Activated B cell treated with CpG ODN at 0.5 μM for 24 hours (primary cell): Measurements from ENCODE around the gene BEST1. TPM values are rescaled to one million over a fixed set of nuclear protein-coding genes. Genes with fewer than 3 reads are reported as not detected.

ENCODE experiments used
- ATAC-seq: fragments of 200-7000 bp; cut with Tn5 transposase; one replicate; pipeline ENCODE4 v1.10.0; 2021; ENCODE audit warnings: low read depth, mild to moderate bottlenecking, moderate library complexity
- CTCF ChIA-PET: fragments of 350-600 bp; sonication (Branson Sonifier 250); formaldehyde crosslinking; loops from one replicate; lab custom pipeline; 2021; ENCODE audit warnings: antibody characterized with exemption; lab: Charles Lee
- POLR2A ChIA-PET: fragments of 350-600 bp; sonication (Branson Sonifier 250); formaldehyde crosslinking; loops from one replicate; lab custom pipeline; 2021; ENCODE audit warnings: antibody characterized with exemption; lab: Charles Lee
- DNase-seq: peaks from one replicate; pipeline ENCODE4 v3.0.0; 2022
- H3K27ac Mint-ChIP-seq: one replicate; pipeline ENCODE4 v1.8.0; 2020; ENCODE audit warnings: mixed read lengths
- H3K27me3 Mint-ChIP-seq: one replicate; pipeline ENCODE4 v1.8.0; 2021; ENCODE audit warnings: mixed read lengths
- H3K36me3 Mint-ChIP-seq: one replicate; pipeline ENCODE4 v1.8.0; 2021; ENCODE audit warnings: low read depth, mixed read lengths
- H3K4me1 Mint-ChIP-seq: one replicate; pipeline ENCODE4 v1.8.0; 2021; ENCODE audit warnings: mixed read lengths
- H3K4me3 Mint-ChIP-seq: one replicate; pipeline ENCODE4 v1.8.0; 2020; ENCODE audit warnings: mild to moderate bottlenecking, mixed read lengths
- H3K9me3 Mint-ChIP-seq: one replicate; pipeline ENCODE4 v1.8.0; 2020; ENCODE audit warnings: mixed read lengths
- intact Hi-C: fragments of 100-400 bp; cut with micrococcal nuclease; formaldehyde crosslinking; loops from one replicate; pipeline ENCODE4 v1.15.1; 2024
- total RNA-seq: library from RNA; stranded (reverse); gene quantifications from 2 replicates; pipeline ENCODE4 v1.2.3, GENCODE V29; 2022
- TF ChIP-seq, protein P1 (sequence below): fragments of 200-600 bp; IDR thresholded peaks from one replicate; pipeline ENCODE4 v1.8.0; 2022; ENCODE audit warnings: antibody characterized with exemption, mild to moderate bottlenecking

BEST1 gene
- total RNA-seq, 1 donor from 2014 or later: 0.16 TPM

DNA sequence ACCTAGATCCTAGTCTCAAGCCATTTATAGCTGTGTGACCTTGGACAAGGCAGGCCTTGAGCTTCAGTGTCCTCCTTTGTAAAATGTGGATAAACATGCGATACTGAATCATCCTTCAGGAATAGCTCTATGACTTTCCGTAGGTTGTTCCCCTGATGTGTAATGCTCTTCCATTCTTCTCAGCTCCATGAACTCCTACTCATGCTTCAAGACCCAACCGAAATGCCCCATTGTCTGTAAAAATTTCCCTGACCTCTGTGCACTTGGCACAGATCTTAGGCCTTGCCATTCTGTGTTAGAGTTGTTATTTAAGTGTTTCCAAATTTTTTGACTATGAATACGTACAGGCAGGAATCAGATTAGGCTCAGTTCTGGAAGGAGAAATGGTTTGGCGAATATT is 3.3 kb upstream of the BEST1 start:
- ATAC-seq (no peak), DNase-seq (no peak)
- Mint-ChIP-seq H3K27me3 (no peaks in the 10 kb centered on the region), H3K9me3 (no peaks in the 10 kb centered on the region), H3K27ac (no peak overlapping the region), H3K4me3 (no peak overlapping the region), H3K4me1 (peaks cover 11% of the 10 kb centered on the region), H3K36me3 (no peaks in the 10 kb centered on the region)
- TF ChIP-seq, protein P1, sequence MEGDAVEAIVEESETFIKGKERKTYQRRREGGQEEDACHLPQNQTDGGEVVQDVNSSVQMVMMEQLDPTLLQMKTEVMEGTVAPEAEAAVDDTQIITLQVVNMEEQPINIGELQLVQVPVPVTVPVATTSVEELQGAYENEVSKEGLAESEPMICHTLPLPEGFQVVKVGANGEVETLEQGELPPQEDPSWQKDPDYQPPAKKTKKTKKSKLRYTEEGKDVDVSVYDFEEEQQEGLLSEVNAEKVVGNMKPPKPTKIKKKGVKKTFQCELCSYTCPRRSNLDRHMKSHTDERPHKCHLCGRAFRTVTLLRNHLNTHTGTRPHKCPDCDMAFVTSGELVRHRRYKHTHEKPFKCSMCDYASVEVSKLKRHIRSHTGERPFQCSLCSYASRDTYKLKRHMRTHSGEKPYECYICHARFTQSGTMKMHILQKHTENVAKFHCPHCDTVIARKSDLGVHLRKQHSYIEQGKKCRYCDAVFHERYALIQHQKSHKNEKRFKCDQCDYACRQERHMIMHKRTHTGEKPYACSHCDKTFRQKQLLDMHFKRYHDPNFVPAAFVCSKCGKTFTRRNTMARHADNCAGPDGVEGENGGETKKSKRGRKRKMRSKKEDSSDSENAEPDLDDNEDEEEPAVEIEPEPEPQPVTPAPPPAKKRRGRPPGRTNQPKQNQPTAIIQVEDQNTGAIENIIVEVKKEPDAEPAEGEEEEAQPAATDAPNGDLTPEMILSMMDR: no peak
- ChIA-PET CTCF (interaction anchor here (0.6 to 6.3 kb wide), 29 partner anchors 9 to 199 kb away, joined by 3 to 118 read pairs (median 5); partner anchors contain the start of genes FEN1 and FTH1), POLR2A (interaction anchor here (1.2 to 1.6 kb wide), 6 partner anchors 16 to 135 kb away, joined by 3 to 11 read pairs (median 6); partner anchors contain the start of gene FTH1)
- intact Hi-C loops: loop anchor here (1.0 to 5.0 kb wide), 5 partner anchors 48 to 150 kb away; partner anchors contain the start of gene FADS1

DNA sequence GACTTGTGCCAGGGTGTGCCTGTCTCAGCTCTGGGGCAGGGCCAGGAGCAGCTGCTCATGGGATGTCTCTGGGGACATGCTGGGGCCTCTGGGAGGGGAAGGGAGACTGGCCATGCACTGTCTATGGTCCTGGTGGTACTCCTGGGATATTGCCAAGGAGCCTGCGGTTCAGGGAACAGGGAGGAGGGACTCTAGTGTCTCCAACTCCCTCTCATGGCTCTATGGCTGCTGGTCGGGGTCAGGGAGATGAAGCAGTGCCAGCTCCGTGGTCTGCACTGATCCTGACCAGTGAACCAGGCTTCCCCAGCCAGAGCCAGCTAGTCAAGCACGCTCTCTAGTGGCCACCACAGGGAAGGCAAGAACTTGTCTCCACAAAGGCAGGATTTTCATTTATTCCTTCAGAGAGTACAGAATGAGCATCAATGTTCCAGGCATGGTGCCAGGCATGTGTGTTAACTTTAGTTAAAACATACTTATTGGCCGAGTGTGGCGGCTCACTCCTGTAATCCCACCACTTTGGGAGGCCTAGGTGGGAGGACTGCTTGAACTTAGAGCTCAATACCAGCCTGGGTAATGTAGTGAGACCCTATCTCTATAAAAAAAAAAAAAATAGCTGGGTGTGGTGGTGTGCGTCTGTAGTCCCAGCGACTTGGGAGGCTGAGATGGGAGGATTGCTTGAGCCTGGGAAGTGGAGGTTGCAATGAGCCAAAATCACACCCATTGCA is 2.5 kb upstream of the BEST1 start:
- POLR2A ChIA-PET: interaction anchor here (0.9 to 1.6 kb wide), 8 partner anchors 16 to 154 kb away, joined by 3 to 15 read pairs (median 8); partner anchors contain the start of gene FTH1
- Mint-ChIP-seq H3K9me3 (no peaks in the 10 kb centered on the region), H3K27ac (no peak overlapping the region), H3K36me3 (no peaks in the 10 kb centered on the region), H3K27me3 (no peaks in the 10 kb centered on the region), H3K4me1 (peaks cover 11% of the 10 kb centered on the region), H3K4me3 (no peak overlapping the region)
- CTCF ChIA-PET: interaction anchor here (0.5 to 6.3 kb wide), 36 partner anchors 9 to 160 kb away, joined by 3 to 118 read pairs (median 5); partner anchors contain the start of genes FEN1 and FTH1
- TF ChIP-seq, protein P1: peak; percentile 35
- ATAC-seq: peak; percentile 92
- DNase-seq: peak; percentile 51
- intact Hi-C loops: loop anchor here (1.0 to 5.0 kb wide), 5 partner anchors 48 to 150 kb away; partner anchors contain the start of gene FADS1

DNA sequence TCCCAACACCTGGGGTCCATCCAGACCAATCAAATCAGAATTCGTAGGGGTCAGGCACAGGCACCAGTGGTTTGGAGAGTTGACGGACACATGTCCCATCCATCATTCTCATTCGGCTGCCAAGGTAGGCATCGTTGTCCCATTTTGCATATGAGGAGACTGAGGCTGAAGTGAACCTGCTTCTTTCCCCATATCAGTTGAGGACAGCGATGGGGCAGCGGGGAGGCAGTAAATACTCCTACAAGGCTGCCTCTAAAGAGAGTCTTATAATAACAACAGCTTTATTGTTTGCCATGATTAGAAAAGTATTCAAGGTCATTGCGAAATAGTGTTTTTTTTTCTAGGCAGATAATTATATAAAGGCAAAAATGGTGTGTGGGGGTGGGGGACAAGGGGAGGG is 1.6 kb upstream of the BEST1 start:
- POLR2A ChIA-PET: interaction anchor here (0.9 to 1.6 kb wide), 8 partner anchors 15 to 155 kb away, joined by 3 to 15 read pairs (median 8); partner anchors contain the start of gene FTH1
- Mint-ChIP-seq H3K4me1 (peaks cover 11% of the 10 kb centered on the region), H3K27ac (no peak overlapping the region), H3K9me3 (no peaks in the 10 kb centered on the region), H3K27me3 (no peaks in the 10 kb centered on the region), H3K36me3 (no peaks in the 10 kb centered on the region), H3K4me3 (no peak overlapping the region)
- ATAC-seq: no peak
- no peak for DNase-seq
- CTCF ChIA-PET: interaction anchor here (0.5 to 6.3 kb wide), 26 partner anchors 12 to 159 kb away, joined by 3 to 118 read pairs (median 6); partner anchors contain the start of genes FEN1 and FTH1
- intact Hi-C loops: loop anchor here (5.0 kb wide), 1 partner anchor 131 kb away; the partner anchor contains the start of gene FADS1
- TF ChIP-seq, protein P1: no peak

DNA sequence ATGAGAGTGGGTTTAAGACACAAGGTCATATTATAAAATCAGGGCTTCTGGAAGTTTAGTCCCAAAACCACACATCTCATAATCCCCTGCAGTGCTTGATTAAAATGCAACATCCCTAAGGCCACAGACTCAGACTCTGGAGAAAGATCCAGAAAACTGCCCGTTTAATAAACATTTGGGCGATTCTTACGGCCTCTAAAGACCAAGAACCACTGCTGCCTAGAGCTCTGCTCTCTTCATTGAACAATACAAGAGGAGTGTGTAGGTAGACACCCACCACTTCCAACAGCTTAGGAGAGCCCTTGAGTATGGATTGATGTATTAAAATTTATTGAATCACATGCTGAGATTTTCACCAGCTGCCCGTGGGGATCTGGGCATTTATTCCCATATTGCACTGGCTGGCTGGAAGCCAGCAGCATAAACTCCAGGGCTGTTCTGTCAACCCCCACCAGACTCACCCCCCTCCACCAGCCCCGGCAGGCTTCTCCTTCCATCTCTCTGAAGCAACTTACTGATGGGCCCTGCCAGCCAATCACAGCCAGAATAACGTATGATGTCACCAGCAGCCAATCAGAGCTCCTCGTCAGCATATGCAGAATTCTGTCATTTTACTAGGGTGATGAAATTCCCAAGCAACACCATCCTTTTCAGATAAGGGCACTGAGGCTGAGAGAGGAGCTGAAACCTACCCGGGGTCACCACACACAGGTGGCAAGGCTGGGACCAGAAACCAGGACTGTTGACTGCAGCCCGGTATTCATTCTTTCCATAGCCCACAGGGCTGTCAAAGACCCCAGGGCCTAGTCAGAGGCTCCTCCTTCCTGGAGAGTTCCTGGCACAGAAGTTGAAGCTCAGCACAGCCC is 749 bp upstream of the BEST1 start:
- Mint-ChIP-seq H3K27me3 (peaks cover 2% of the 10 kb centered on the region), H3K4me1 (peaks cover 11% of the 10 kb centered on the region), H3K27ac (no peak overlapping the region), H3K4me3 (no peak overlapping the region), H3K9me3 (no peaks in the 10 kb centered on the region), H3K36me3 (no peaks in the 10 kb centered on the region)
- DNase-seq: no peak
- intact Hi-C loops: loop anchor here (5.0 kb wide), 1 partner anchor 132 kb away; the partner anchor contains the start of gene FADS1
- TF ChIP-seq, protein P1: no peak
- CTCF ChIA-PET: interaction anchor here (0.7 to 6.3 kb wide), 8 partner anchors 14 to 159 kb away, joined by 3 to 118 read pairs (median 17); partner anchors contain the start of gene FTH1
- no peak for ATAC-seq
- POLR2A ChIA-PET: interaction anchor here (0.7 to 1.4 kb wide), 3 partner anchors 16 to 21 kb away, joined by 3 to 6 read pairs (median 4); partner anchors contain the start of gene FTH1
